Stimulated activated naive CD8-positive, alpha-beta T cell treated with anti-CD3 and anti-CD28 coated beads, Interleukin-15, Interleukin-2, amounts not matched to agents 100 U/mL and 50 U/mL, for 24 hours (primary cell): ENCODE measurements around the gene TP73.
A peak's percentile ranks its signal among the peaks of the same experiment; 100 is the strongest.

Experiments
- ATAC-seq: fragments of 150-1000 bp; cut with Tn5 transposase; one replicate; pipeline ENCODE4 v1.10.0; 2021
- DNase-seq: peaks from one replicate; pipeline ENCODE4 v3.0.0; 2021

The TP73 gene

GRCh38 chr1:3689138-3689750 lies 36.9 kb downstream of the TP73 start:
- DNase-seq (no peak), ATAC-seq (no peak)

GRCh38 chr1:3690282-3691065 lies 38.2 kb downstream of the TP73 start:
- DNase-seq (no peak), ATAC-seq (no peak)

- DNase-seq (no peak), ATAC-seq (no peak)
Measured at GRCh38 chr1:3691421-3692204, 39.3 kb downstream of the TP73 start.

DNA sequence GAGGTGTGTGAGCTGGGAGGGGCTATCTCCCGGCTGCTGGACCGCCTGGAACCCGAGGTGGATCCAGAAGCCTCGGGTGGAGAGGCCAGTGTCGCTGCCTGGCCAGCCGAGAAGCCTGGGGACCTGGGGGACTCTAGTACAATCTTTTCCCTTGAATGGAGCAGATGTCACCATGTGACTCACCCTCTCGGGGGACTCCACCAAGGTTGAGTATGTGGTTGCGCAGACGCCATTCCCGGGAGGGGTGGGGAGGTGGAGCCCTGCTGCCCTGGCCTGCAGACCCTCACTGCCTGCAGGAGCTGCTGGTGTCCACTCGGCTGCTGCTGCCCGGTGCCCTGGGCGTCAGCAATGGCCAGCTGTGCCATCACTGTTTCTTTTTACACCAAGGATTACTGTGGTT lies 40.3 kb downstream of the TP73 start:
- ATAC-seq: no peak
- no peak for DNase-seq

GRCh38 chr1:3693321-3693720 lies 41.0 kb downstream of the TP73 start:
- DNase-seq: no peak
- no peak for ATAC-seq

- peak; percentile 52 for DNase-seq
- ATAC-seq: peak; percentile 37
Measured at GRCh38 chr1:3695326-3696217, 43.3 kb downstream of the TP73 start.

- DNase-seq: no peak
- ATAC-seq: no peak
Measured at GRCh38 chr1:3696689-3697088, 44.4 kb downstream of the TP73 start.

GRCh38 chr1:3697104-3697503 lies 44.8 kb downstream of the TP73 start:
- no peak for ATAC-seq
- DNase-seq: no peak

DNA sequence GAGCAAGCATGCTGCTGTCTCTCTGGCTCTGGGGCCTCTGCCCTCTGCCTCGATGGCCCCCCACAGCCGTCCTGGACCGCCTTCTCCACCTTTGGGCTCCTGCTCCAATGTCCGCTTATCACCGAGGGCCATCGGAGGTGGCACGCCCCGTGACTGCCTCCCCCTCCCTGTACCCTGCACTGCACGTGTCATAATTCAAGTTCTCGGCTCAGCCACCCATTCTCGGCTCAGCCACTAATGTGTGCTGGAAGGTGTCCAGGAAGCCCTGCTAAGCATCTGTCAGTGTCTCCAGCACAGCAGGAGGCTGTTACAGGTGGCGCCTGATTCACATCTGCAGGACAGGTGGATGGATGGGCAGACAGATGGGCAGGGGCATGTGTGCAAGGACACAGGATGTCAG lies 45.5 kb downstream of the TP73 start:
- no peak for ATAC-seq

DNA sequence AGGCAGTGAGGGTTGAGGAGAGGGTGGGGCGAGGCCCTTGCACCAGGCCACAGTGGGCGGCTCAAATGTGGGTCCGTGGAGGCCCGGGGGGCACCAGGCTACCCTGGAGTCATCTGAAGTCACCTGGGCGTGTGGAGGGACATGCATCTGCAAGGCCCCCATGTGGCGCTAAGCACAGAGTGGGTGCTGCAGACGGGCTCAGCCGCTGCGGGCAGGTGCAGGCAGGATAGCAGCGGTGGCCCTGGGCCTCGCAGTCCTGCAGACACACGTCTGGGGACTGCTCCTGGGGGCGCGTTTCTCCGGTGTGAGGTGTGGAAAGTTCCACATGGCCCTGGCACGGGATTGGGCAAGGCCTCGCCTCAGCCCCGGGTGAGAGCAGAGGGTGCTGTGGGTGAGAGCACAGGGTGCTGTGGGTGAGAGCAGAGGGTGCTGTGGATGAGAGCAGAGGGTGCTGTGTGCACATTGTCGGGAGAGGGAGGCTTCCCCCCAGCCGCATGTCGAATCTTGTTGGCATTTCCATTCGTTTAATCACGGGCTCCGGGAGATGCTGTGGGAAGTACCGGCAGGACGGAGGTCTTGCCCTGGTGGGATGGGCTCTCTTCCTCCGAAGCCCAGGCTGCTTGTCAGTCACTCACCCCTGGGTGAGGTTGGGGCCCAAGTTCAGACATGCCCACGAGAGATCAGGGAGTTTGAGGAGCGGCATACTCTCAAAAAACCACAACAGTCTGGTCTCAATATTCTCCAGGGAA lies 46.5 kb downstream of the TP73 start:
- DNase-seq (no peak), ATAC-seq (no peak)

More for the DNA sequence above, 45.5 kb downstream of the TP73 start:
- no peak for DNase-seq

GRCh38 chr1:3699596-3699995 lies 47.3 kb downstream of the TP73 start:
- DNase-seq (no peak), ATAC-seq (no peak)

GRCh38 chr1:3700631-3701030 lies 48.3 kb downstream of the TP73 start:
- DNase-seq (no peak), ATAC-seq (no peak)

DNA sequence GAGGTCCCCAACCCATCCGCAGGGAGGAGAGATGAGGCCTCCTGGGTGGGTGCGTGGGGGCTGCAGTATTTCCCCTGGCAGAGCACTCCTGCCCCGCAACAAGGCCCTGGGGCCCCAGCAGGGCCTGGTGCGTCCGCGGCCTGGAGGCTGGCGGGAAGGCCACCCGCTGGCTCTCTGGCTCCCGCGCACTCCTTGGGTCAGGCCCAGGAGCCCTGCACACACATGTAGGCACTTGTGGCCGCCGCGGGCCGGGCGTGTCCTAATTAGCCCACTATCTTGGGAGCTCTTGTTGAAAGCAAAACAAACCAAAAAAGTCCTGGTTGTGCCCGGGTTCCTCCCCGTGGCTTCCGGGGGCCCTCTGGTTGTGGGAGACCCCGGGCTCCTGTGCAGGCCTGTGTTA lies 50.2 kb downstream of the TP73 start:
- no peak for DNase-seq
- no peak for ATAC-seq

DNA sequence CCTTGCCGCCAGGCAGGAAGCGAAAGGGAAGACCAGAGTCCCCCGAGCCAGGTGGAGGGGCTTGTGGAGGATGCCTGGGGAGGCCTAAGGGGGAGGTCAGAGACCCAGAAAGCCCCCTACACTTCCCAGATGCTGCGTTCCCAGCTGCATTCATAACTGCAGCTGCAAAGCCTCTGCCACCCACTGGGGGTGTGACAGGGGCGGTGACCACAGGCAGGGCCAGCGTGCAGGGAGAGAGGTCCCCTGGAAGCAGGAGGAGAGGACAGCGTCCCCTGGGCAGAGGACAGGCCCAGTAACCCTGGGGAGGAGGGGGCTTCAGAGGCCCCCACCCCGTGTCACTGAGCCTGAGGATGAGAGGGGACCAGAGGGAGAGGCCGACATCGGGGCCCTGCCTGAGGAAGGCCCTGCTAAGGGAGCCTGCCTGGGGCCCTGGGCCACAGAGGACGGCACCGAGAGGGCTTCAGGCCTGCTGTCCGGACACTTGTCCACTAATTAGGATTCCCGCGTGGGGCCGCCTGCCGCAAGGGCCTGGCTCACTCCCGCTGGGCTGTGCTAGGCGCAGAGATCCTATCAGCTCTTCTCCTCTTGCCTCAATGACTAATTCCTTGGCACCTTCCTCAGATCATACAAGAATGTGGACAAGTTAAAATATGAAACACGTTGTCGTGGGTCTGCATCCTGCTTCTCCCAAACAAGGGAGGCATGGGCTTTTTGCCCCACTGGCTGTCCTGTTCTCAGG lies 50.8 kb downstream of the TP73 start:
- DNase-seq: no peak
- no peak for ATAC-seq

- ATAC-seq (no peak), DNase-seq (no peak)
Measured at GRCh38 chr1:3703786-3704371, 51.6 kb downstream of the TP73 start.

- ATAC-seq: no peak
- DNase-seq: no peak
Measured at GRCh38 chr1:3705341-3705950, 53.1 kb downstream of the TP73 start.

GRCh38 chr1:3706651-3707297 lies 54.5 kb downstream of the TP73 start:
- no peak for ATAC-seq
- no peak for DNase-seq

DNA sequence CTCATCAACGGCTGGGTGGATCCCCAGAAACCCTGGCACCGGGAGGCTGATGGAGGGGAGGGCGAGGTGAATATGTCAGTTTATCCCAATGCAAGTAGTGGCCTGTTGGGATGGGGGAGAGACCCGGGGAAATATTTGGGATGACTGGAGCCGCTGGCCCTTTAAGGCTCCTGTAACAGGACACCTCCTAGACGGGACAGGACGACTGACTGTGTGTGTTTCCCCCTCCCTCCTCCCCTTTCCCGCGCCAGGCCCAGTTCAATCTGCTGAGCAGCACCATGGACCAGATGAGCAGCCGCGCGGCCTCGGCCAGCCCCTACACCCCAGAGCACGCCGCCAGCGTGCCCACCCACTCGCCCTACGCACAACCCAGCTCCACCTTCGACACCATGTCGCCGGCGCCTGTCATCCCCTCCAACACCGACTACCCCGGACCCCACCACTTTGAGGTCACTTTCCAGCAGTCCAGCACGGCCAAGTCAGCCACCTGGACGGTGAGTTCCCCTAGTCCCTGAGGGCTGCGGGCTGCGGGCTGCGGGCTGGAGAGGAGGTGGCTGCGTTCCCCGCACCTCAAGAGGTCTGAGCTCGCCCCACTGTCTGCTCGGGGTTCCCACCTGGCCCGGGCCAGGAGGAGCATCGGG lies 55.1 kb downstream of the TP73 start:
- ATAC-seq (no peak), DNase-seq (no peak)

- ATAC-seq: no peak
- no peak for DNase-seq
Measured at GRCh38 chr1:3707939-3708328, 55.6 kb downstream of the TP73 start.
